H1 (cell line): ENCODE data around the gene SON.

ENCODE experiments used
- BRCA1 ChIP-seq: IDR thresholded peaks from 2 replicates; pipeline ENCODE4 v1.6.1; 2012; ENCODE audit warnings: low read depth, low read length, improper control_type of control experiment
- CHD2 ChIP-seq: IDR thresholded peaks from 2 replicates; pipeline ENCODE4 v1.6.1; 2012; ENCODE audit warnings: low read length, improper control_type of control experiment
- EP300 ChIP-seq, 2 experiments: IDR thresholded peaks; 1 replicate in 1 of 2; 2 replicates in 1 of 2; pipeline ENCODE4 v1.6.1; 2011 to 2012; ENCODE audit warnings: low read depth in 2 of 2, low read length in 2 of 2, mild to moderate bottlenecking in 2 of 2, borderline replicate concordance in 1 of 2, inconsistent platforms in 1 of 2, moderate library complexity in 1 of 2
- EZH2 ChIP-seq: fragments of 200-600 bp; sonication (generic); IDR thresholded peaks from 2 replicates; pipeline ENCODE4 v1.7.1; 2012; ENCODE audit warnings: low read depth, mild to moderate bottlenecking, moderate library complexity, low read length, inconsistent platforms; ENCODE audit not compliant: severe bottlenecking
- HDAC2 ChIP-seq, 2 experiments: fragments of 300-600 bp in 1 of 2; sonication (generic) in 1 of 2; IDR thresholded peaks; 2 replicates each; pipeline ENCODE4 v1.6.1; 2011 to 2012; ENCODE audit warnings: low read depth in 2 of 2, low read length in 2 of 2, mild to moderate bottlenecking in 2 of 2, moderate library complexity in 2 of 2, borderline replicate concordance in 1 of 2, inconsistent platforms in 1 of 2
- NANOG ChIP-seq: IDR thresholded peaks from 2 replicates; pipeline ENCODE4 v1.6.1; 2011; ENCODE audit warnings: low read length, low read depth, mild to moderate bottlenecking, inconsistent platforms; ENCODE audit not compliant: insufficient read depth, poor library complexity, severe bottlenecking
- POLR2A ChIP-seq, 2 experiments: IDR thresholded peaks; 1 replicate in 1 of 2; 2 replicates in 1 of 2; pipeline ENCODE4 v1.6.1; 2011; ENCODE audit warnings: low read depth in 2 of 2, low read length in 2 of 2, mild to moderate bottlenecking in 2 of 2; ENCODE audit errors: control extremely low read depth in 1 of 2
- POLR2AphosphoS5 ChIP-seq: IDR thresholded peaks from 2 replicates; pipeline ENCODE4 v1.6.1; 2011; ENCODE audit warnings: low read depth, low read length
- POU5F1 ChIP-seq: IDR thresholded peaks from 2 replicates; pipeline ENCODE4 v1.6.1; 2011; ENCODE audit warnings: low read depth, mild to moderate bottlenecking, low read length, moderate library complexity
- RAD21 ChIP-seq, 2 experiments: IDR thresholded peaks in 1 of 2; conservative IDR thresholded peaks in 1 of 2; 2 replicates each; pipeline ENCODE4 v1.6.1; 2011; ENCODE audit warnings: low read depth in 2 of 2, low read length in 2 of 2, improper control_type of control experiment in 1 of 2, inconsistent platforms in 1 of 2, mild to moderate bottlenecking in 1 of 2, moderate library complexity in 1 of 2
- RXRA ChIP-seq: IDR thresholded peaks from 2 replicates; pipeline ENCODE4 v1.6.1; 2011; ENCODE audit warnings: low read depth, mild to moderate bottlenecking, low read length, moderate library complexity; ENCODE audit not compliant: insufficient read depth
- SIX5 ChIP-seq: IDR thresholded peaks from 2 replicates; pipeline ENCODE4 v1.6.1; 2011; ENCODE audit warnings: mild to moderate bottlenecking, low read depth, low read length
- YY1 ChIP-seq: IDR thresholded peaks from 2 replicates; pipeline ENCODE4 v1.6.1; 2011; ENCODE audit warnings: low read depth, mild to moderate bottlenecking, low read length
- TF ChIP-seq, protein P1 (sequence below), 3 experiments: IDR thresholded peaks; 1 replicate in 2 of 3; 2 replicates in 1 of 3; pipeline versions ENCODE4 v1.5.1 to v1.6.1; 2011; ENCODE audit warnings: low read length in 3 of 3, mild to moderate bottlenecking in 3 of 3, inconsistent platforms in 2 of 3, low read depth in 1 of 3, moderate library complexity in 1 of 3; ENCODE audit not compliant: insufficient read depth in 1 of 3; ENCODE audit errors: control extremely low read depth in 1 of 3

DNA sequence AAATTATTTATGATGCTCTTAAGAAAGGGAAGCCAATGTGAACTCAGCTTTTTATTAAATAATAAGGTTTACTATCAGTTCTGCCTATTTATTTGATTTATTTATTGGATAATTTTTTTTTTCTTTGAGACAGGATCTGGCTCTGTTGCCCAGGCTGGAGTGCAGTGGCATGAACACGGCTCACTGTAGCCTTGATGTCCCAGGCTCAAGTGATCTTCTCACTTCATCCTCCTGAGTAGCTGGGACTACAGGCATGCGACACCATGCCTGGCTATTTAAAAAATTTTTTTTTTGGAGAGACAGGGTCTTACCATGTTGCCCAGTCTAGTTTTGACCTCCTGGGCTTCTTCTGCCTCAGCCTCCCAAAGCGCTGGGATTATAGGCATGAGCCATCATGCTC is 30.4 kb upstream of the SON start:
- no peak for TF ChIP-seq RXRA
- TF ChIP-seq, protein P1, sequence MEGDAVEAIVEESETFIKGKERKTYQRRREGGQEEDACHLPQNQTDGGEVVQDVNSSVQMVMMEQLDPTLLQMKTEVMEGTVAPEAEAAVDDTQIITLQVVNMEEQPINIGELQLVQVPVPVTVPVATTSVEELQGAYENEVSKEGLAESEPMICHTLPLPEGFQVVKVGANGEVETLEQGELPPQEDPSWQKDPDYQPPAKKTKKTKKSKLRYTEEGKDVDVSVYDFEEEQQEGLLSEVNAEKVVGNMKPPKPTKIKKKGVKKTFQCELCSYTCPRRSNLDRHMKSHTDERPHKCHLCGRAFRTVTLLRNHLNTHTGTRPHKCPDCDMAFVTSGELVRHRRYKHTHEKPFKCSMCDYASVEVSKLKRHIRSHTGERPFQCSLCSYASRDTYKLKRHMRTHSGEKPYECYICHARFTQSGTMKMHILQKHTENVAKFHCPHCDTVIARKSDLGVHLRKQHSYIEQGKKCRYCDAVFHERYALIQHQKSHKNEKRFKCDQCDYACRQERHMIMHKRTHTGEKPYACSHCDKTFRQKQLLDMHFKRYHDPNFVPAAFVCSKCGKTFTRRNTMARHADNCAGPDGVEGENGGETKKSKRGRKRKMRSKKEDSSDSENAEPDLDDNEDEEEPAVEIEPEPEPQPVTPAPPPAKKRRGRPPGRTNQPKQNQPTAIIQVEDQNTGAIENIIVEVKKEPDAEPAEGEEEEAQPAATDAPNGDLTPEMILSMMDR (IDR thresholded peaks at IDR 0.05; ENCODE audit: control extremely low read depth in 1 of 3, insufficient read depth in 1 of 3, low read depth in 1 of 3, low read length in 3 of 3), result no peak
- no peak for TF ChIP-seq BRCA1
- TF ChIP-seq POLR2A (IDR thresholded peaks at IDR 0.05; ENCODE audit: control extremely low read depth in 1 of 2, low read depth in 2 of 2, low read length in 2 of 2), result no peak
- TF ChIP-seq RAD21 (IDR thresholded peaks at IDR 0.05 in 1 of 2, conservative IDR thresholded peaks at IDR 0.05 in 1 of 2; ENCODE audit: low read depth in 2 of 2, low read length in 2 of 2), result no peak
- no peak for TF ChIP-seq HDAC2 (IDR thresholded peaks at IDR 0.05; ENCODE audit: borderline replicate concordance in 1 of 2, low read depth in 2 of 2, low read length in 2 of 2)
- TF ChIP-seq POU5F1, result no peak
- TF ChIP-seq EP300 (IDR thresholded peaks at IDR 0.05; ENCODE audit: borderline replicate concordance in 1 of 2, low read depth in 2 of 2, low read length in 2 of 2), result no peak
- no peak for TF ChIP-seq POLR2AphosphoS5
- no peak for TF ChIP-seq CHD2
- no peak for TF ChIP-seq NANOG
- TF ChIP-seq EZH2, result no peak
- TF ChIP-seq SIX5, result no peak
- no peak for TF ChIP-seq YY1
